Peyer's patch (tissue), 4 donors: Measurements from ENCODE around the gene USH2A. TPM values are rescaled to one million over a fixed set of nuclear protein-coding genes. Genes with fewer than 3 reads are reported as not detected.

Source experiments
- DNase-seq, 3 donors: peaks; one replicate each; pipeline ENCODE4 v3.0.0-alpha.2; 2017 to 2019
- H3K27ac ChIP-seq, 4 donors: fragments of 200-600 bp; sonication (generic); one replicate each; pipeline ENCODE4 v1.5.1; 2016 to 2019
- H3K27me3 ChIP-seq, 2 donors: fragments of 200-600 bp; sonication (generic); one replicate each; pipeline ENCODE4 v1.5.1; 2019
- H3K36me3 ChIP-seq, 3 donors: fragments of 200-600 bp; sonication (generic); one replicate each; pipeline ENCODE4 v1.5.1; 2016 to 2019
- H3K4me1 ChIP-seq, 4 donors: fragments of 200-600 bp; sonication (generic); one replicate each; pipeline ENCODE4 v1.5.1; 2016 to 2019
- H3K4me3 ChIP-seq, 4 donors: fragments of 200-600 bp; sonication (generic); 1 replicate in 3 of 4; 2 replicates in 1 of 4; pipeline ENCODE4 v1.5.1; 2016 to 2019; ENCODE audit warnings: mild to moderate bottlenecking in 1 of 4
- H3K9me3 ChIP-seq, 4 donors: fragments of 200-600 bp; sonication (generic); one replicate each; pipeline ENCODE4 v1.5.1; 2016 to 2019; ENCODE audit warnings: mild to moderate bottlenecking in 1 of 4
- POLR2A ChIP-seq, 2 donors: fragments of 450-650 bp; IDR thresholded peaks; one replicate each; pipeline ENCODE4 v1.5.1; 2017; ENCODE audit warnings: antibody characterized with exemption in 2 of 2, mild to moderate bottlenecking in 2 of 2, moderate library complexity in 2 of 2
- total RNA-seq, 4 donors: library from RNA; depleted of rRNA; stranded (reverse); fragments of >200 nt; gene quantifications; one replicate each; pipeline ENCODE4 v1.1.0, GENCODE V29; 2016
- TF ChIP-seq, protein P1 (sequence below), 6 experiments: fragments of 450-650 bp in 4 of 6; fragments of 200-600 bp in 2 of 6; sonication (generic) in 1 of 6; IDR thresholded peaks; one replicate each; pipeline ENCODE4 v1.5.1; 2017 to 2019; ENCODE audit warnings: antibody characterized with exemption in 6 of 6, mild to moderate bottlenecking in 3 of 6, moderate library complexity in 1 of 6

USH2A gene
- total RNA-seq, 4 donors from 2014 or later, result not detected

DNA sequence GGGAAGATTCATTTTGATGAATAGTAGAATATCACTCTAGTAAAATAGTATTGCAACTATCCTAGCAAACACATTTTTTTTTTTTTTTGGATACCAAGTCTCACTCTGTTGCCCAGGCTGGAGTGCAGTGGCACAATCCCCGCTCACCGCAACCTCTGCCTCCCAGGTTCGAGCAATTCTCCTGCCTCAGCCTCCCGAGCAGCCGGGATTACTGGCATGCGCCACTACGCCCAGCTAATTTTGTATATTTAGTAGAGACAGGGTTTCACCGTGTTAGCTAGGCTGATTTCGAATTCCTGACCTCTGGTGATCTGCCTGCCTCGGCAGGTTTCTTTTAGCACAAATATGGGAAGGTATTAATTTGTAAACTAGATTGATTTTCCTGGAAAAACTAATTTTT is 822.4 kb downstream of the USH2A start:
- DNase-seq, result peak in 1 of 3 donors; percentile 33
- Histone ChIP-seq H3K27ac (no peak overlapping the region), H3K4me1 (no peaks in the 10 kb centered on the region), H3K4me3 (no peak overlapping the region), H3K9me3 (no peaks in the 10 kb centered on the region), H3K36me3 (peaks cover 0 to 42% (median 0%) of the 10 kb centered on the region in 3 donors), H3K27me3 (no peaks in the 10 kb centered on the region)
- TF ChIP-seq POLR2A (IDR thresholded peaks at IDR 0.05), result no peak
- TF ChIP-seq, protein P1, sequence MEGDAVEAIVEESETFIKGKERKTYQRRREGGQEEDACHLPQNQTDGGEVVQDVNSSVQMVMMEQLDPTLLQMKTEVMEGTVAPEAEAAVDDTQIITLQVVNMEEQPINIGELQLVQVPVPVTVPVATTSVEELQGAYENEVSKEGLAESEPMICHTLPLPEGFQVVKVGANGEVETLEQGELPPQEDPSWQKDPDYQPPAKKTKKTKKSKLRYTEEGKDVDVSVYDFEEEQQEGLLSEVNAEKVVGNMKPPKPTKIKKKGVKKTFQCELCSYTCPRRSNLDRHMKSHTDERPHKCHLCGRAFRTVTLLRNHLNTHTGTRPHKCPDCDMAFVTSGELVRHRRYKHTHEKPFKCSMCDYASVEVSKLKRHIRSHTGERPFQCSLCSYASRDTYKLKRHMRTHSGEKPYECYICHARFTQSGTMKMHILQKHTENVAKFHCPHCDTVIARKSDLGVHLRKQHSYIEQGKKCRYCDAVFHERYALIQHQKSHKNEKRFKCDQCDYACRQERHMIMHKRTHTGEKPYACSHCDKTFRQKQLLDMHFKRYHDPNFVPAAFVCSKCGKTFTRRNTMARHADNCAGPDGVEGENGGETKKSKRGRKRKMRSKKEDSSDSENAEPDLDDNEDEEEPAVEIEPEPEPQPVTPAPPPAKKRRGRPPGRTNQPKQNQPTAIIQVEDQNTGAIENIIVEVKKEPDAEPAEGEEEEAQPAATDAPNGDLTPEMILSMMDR (IDR thresholded peaks at IDR 0.05), result no peak

DNA sequence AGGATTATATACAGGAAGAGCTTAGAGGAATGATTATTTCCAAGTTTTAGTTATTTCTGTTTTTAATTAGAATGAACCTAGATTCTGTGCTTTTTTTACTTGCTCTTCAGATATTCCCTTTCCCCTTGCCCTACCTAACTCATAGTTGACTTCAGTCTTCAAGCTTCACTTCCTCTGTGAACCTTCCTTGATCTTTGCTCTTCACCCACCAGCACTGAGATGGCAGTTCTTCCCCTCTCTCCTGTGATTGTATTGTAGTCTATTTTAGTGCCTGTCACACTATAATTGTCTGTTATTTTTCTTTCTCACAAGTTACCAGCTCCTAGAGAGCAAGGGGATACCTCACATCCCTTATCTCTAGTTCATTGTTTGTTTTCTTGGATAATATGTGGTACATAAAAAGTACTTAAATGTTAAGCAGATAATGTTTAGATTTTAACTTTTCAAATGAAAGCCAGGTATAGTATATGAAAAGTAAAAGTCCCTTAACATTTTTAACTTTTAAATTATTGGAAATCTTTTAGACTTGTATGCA is 822.9 kb downstream of the USH2A start:
- no peak for DNase-seq
- Histone ChIP-seq H3K36me3 (peaks cover 0 to 42% (median 0%) of the 10 kb centered on the region in 3 donors), H3K4me3 (no peak overlapping the region), H3K27ac (no peak overlapping the region), H3K9me3 (no peaks in the 10 kb centered on the region), H3K4me1 (no peaks in the 10 kb centered on the region), H3K27me3 (no peaks in the 10 kb centered on the region)
- no peak for TF ChIP-seq POLR2A (IDR thresholded peaks at IDR 0.05)
- TF ChIP-seq, protein P1 (IDR thresholded peaks at IDR 0.05), result no peak

DNA sequence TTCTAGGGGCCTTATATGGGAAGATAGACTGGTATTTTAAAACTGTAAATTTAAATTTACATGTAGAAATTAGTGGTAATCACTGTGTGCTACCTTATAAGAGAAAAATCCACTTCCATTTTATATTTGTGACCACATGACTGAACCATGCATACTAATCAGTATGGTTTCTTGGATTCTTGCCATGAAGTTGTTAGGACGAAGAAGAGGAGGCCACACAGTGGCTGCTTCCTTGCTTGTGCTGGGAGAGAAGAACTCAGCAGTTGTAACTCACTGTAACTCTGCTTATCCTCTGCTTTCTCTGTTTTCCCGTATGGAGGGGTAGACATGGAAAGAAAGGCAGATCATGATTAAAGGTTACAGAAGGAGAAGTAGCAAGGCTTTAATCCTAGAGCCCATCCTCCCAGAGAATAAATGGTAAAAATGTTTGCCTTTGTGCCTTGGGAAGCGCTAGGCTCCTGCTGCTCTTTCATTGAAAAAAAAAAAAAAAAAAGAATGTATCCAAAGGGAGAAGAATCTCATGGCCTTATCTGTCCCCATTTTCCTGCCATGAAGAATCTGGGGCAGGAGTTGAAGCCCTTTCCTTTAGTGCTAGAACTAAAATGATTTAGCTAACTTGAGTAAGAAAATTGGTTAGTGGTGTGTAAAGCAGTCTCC is 823.7 kb downstream of the USH2A start:
- Histone ChIP-seq H3K36me3 (peaks cover 0 to 42% (median 0%) of the 10 kb centered on the region in 3 donors), H3K4me1 (no peaks in the 10 kb centered on the region), H3K9me3 (no peaks in the 10 kb centered on the region), H3K4me3 (no peak overlapping the region), H3K27me3 (no peaks in the 10 kb centered on the region), H3K27ac (no peak overlapping the region)
- TF ChIP-seq, protein P1 (IDR thresholded peaks at IDR 0.05), result no peak
- TF ChIP-seq POLR2A (IDR thresholded peaks at IDR 0.05), result no peak
- DNase-seq, result no peak

DNA sequence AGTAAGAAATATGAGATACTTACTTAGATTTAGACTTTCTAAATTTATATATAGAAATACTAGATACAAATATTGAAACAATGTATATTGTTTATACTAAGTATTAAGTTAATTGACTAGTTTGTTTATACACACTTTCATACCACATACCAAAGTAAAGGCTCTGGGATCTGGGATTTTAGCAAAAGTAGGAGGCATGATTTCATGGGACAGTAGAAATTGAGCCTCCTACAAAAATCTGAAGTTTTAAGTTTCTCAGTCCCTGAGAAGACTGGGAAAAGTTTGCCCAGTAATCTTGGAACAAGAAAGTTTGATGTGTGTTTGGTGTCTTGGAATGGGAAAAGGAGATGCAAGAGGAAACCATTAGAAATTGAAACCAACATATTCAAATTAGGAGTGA is 825.3 kb downstream of the USH2A start:
- Histone ChIP-seq H3K9me3 (no peaks in the 10 kb centered on the region), H3K27me3 (no peaks in the 10 kb centered on the region), H3K4me1 (no peaks in the 10 kb centered on the region), H3K27ac (no peak overlapping the region), H3K36me3 (peaks cover 0 to 34% (median 0%) of the 10 kb centered on the region in 3 donors), H3K4me3 (no peak overlapping the region)
- TF ChIP-seq, protein P1 (IDR thresholded peaks at IDR 0.05), result no peak
- DNase-seq, result no peak

DNA sequence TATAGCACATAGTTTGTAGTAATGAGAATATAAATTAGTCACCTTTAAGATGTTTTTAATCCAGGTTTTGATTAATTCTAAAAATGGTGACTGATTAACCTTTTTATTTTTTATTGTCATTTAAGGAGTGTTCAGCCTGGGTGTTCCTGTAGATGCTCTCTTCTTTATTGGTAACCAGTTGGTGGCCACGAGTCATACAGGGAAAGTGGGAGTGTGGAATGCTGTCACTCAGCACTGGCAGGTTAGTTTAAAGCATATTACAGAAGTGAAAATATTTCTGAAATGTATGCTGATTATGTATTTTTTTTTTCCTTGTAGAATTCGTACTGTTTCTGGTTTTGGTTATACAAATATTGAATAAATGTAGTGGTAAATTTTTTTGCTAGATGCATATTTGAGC is 828.0 kb downstream of the USH2A start:
- no peak for DNase-seq
- H3K27me3 ChIP-seq, result no peaks in the 10 kb centered on the region
- peaks cover 0 to 21% (median 0%) of the 10 kb centered on the region in 3 donors for H3K36me3 ChIP-seq
- no peak overlapping the region for H3K4me3 ChIP-seq
- no peak for TF ChIP-seq POLR2A (IDR thresholded peaks at IDR 0.05)
- TF ChIP-seq, protein P1 (IDR thresholded peaks at IDR 0.05), result no peak
- H3K4me1 ChIP-seq, result no peaks in the 10 kb centered on the region
- H3K27ac ChIP-seq, result no peak overlapping the region
- H3K9me3 ChIP-seq, result no peaks in the 10 kb centered on the region
